Epithelial cell of esophagus (primary cell): ENCODE results near the gene CCDC60.

Source experiments
- DNase-seq: peaks from one replicate; pipeline ENCODE4 v3.0.0; 2010; ENCODE audit warnings: low read depth
- H3K4me3 ChIP-seq: 2 replicates; pipeline ENCODE4 v1.5.1; 2011; ENCODE audit warnings: mild to moderate bottlenecking, low read length, control low read depth
- CTCF ChIP-seq: IDR thresholded peaks from 2 replicates; pipeline ENCODE4 v1.5.1; 2011; ENCODE audit warnings: low read depth, mild to moderate bottlenecking, low read length, control low read depth, inconsistent platforms; ENCODE audit not compliant: insufficient read depth; ENCODE audit errors: missing control alignments

Gene CCDC60

GRCh38 chr12:119491814-119492213, 157.3 kb downstream of the CCDC60 start:
- no peak overlapping the region for H3K4me3 ChIP-seq
- no peak for DNase-seq

GRCh38 chr12:119500209-119500608, 165.7 kb downstream of the CCDC60 start:
- H3K4me3 ChIP-seq, result no peak overlapping the region
- TF ChIP-seq CTCF, result no peak
- DNase-seq, result no peak

More at GRCh38 chr12:119491814-119492213, 157.3 kb downstream of the CCDC60 start:
- TF ChIP-seq CTCF, result no peak

GRCh38 chr12:119501052-119501451, 166.5 kb downstream of the CCDC60 start:
- H3K4me3 ChIP-seq, result no peak overlapping the region
- no peak for TF ChIP-seq CTCF
- DNase-seq, result no peak

- no peak for TF ChIP-seq CTCF
- DNase-seq, result no peak
- H3K4me3 ChIP-seq, result no peak overlapping the region
Observed at GRCh38 chr12:119505001-119505400, 170.5 kb downstream of the CCDC60 start.

GRCh38 chr12:119512772-119513497, 178.4 kb downstream of the CCDC60 start:
- no peak overlapping the region for H3K4me3 ChIP-seq
- TF ChIP-seq CTCF, result no peak
- peak; percentile 11 for DNase-seq

- DNase-seq, result peak; percentile 26
- TF ChIP-seq CTCF, result no peak
- H3K4me3 ChIP-seq, result no peak overlapping the region
Observed at GRCh38 chr12:119528241-119528640, 193.7 kb downstream of the CCDC60 start.

- DNase-seq, result no peak
- no peak overlapping the region for H3K4me3 ChIP-seq
- TF ChIP-seq CTCF, result no peak
Observed at GRCh38 chr12:119540476-119540875, 205.9 kb downstream of the CCDC60 start.
